Prostate gland (tissue), 2 donors: ENCODE results near the gene TCF15. TPM values are rescaled to one million over a fixed set of nuclear protein-coding genes. Genes with fewer than 3 reads are reported as not detected.

Experiments
- DNase-seq: peaks from one replicate; pipeline ENCODE4 v3.0.0-alpha.2; 2019; ENCODE audit warnings: low spot score
- H3K27ac ChIP-seq, 2 donors: fragments of 200-600 bp; sonication (generic); 2 replicates each; pipeline ENCODE4 v1.5.1; 2017 to 2019
- H3K27me3 ChIP-seq: fragments of 200-600 bp; sonication (generic); replicated peaks from 2 replicates; pipeline ENCODE4 v1.5.1; 2019; ENCODE audit not compliant: insufficient read depth
- H3K36me3 ChIP-seq, 2 donors: fragments of 200-600 bp; sonication (generic); 1 replicate in 1 of 2; 2 replicates in 1 of 2; pipeline versions ENCODE4 v1.5.1 to v1.8.1; 2017 to 2019
- H3K4me1 ChIP-seq: fragments of 200-600 bp; sonication (generic); replicated peaks from 2 replicates; pipeline ENCODE4 v1.5.1; 2019
- H3K4me3 ChIP-seq, 2 donors: fragments of 200-600 bp; sonication (generic); 2 replicates each; pipeline ENCODE4 v1.5.1; 2017 to 2019
- H3K9me3 ChIP-seq: fragments of 200-600 bp; sonication (generic); 2 replicates; pipeline ENCODE4 v1.5.1; 2017
- POLR2A ChIP-seq: fragments of 450-650 bp; IDR thresholded peaks from one replicate; pipeline ENCODE4 v1.6.1; 2016; ENCODE audit warnings: antibody characterized with exemption, mild to moderate bottlenecking
- POLR2AphosphoS5 ChIP-seq: sonication (generic); formaldehyde crosslinking; IDR thresholded peaks from one replicate; pipeline ENCODE4 v1.6.1; 2017; ENCODE audit warnings: antibody characterized with exemption
- WGBS: methylation state at CpG from one replicate; pipeline ENCODE4 v1.1.5; 2018; 5-methylcytosine and 5-hydroxymethylcytosine counted together
- intact Hi-C: fragments of 100-400 bp; cut with DNase I; formaldehyde crosslinking; loops from one replicate; pipeline ENCODE4 v1.14.2; 2022
- total RNA-seq, 2 donors: library from RNA; depleted of rRNA; stranded (reverse); fragments of >200 nt; gene quantifications; one replicate each; pipeline ENCODE4 v1.1.0, GENCODE V29; 2016
- TF ChIP-seq, protein P1 (sequence below), 4 experiments: fragments of 200-600 bp in 2 of 4; fragments of 450-650 bp in 2 of 4; sonication (generic) in 2 of 4; IDR thresholded peaks; 1 replicate in 3 of 4; 2 replicates in 1 of 4; pipeline ENCODE4 v1.5.1; 2016 to 2019; ENCODE audit warnings: antibody characterized with exemption in 4 of 4, mild to moderate bottlenecking in 2 of 4, moderate library complexity in 2 of 4

TCF15 gene
- total RNA-seq, 2 donors from 2014 or later: 0.55 to 0.68 TPM

DNA sequence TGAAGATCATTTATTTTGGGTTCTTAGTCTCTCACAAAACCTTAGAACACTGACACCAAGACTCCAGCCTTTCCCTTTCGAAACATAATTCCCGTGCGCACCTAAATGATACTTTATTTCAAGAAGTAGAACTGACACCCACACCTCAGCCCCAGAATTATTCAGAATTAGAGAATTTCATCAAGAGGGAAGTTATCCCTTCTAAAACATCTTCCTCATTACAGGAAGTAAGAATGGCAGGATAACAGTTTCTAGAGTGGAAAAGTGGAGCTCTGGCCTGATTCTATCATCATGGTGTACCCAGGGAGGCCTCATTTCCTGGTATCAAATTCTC is 44.3 kb upstream of the TCF15 start:
- Histone ChIP-seq H3K27ac (no peak overlapping the region), H3K4me3 (no peak overlapping the region), H3K4me1 (peaks cover 5% of the 10 kb centered on the region), H3K9me3 (no peaks in the 10 kb centered on the region), H3K36me3 (no peaks in the 10 kb centered on the region), H3K27me3 (no peaks in the 10 kb centered on the region)
- DNase-seq: no peak
- intact Hi-C loops: loop anchor here (5.0 to 10.0 kb wide), 3 partner anchors 73 to 190 kb away; partner anchors contain the start of gene CSNK2A1
- 96% methylated on average over 3 of the region's 3 CpGs for WGBS
- TF ChIP-seq, protein P1, sequence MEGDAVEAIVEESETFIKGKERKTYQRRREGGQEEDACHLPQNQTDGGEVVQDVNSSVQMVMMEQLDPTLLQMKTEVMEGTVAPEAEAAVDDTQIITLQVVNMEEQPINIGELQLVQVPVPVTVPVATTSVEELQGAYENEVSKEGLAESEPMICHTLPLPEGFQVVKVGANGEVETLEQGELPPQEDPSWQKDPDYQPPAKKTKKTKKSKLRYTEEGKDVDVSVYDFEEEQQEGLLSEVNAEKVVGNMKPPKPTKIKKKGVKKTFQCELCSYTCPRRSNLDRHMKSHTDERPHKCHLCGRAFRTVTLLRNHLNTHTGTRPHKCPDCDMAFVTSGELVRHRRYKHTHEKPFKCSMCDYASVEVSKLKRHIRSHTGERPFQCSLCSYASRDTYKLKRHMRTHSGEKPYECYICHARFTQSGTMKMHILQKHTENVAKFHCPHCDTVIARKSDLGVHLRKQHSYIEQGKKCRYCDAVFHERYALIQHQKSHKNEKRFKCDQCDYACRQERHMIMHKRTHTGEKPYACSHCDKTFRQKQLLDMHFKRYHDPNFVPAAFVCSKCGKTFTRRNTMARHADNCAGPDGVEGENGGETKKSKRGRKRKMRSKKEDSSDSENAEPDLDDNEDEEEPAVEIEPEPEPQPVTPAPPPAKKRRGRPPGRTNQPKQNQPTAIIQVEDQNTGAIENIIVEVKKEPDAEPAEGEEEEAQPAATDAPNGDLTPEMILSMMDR (IDR thresholded peaks at IDR 0.05): no peak
- no peak for TF ChIP-seq POLR2A
- no peak for TF ChIP-seq POLR2AphosphoS5

DNA sequence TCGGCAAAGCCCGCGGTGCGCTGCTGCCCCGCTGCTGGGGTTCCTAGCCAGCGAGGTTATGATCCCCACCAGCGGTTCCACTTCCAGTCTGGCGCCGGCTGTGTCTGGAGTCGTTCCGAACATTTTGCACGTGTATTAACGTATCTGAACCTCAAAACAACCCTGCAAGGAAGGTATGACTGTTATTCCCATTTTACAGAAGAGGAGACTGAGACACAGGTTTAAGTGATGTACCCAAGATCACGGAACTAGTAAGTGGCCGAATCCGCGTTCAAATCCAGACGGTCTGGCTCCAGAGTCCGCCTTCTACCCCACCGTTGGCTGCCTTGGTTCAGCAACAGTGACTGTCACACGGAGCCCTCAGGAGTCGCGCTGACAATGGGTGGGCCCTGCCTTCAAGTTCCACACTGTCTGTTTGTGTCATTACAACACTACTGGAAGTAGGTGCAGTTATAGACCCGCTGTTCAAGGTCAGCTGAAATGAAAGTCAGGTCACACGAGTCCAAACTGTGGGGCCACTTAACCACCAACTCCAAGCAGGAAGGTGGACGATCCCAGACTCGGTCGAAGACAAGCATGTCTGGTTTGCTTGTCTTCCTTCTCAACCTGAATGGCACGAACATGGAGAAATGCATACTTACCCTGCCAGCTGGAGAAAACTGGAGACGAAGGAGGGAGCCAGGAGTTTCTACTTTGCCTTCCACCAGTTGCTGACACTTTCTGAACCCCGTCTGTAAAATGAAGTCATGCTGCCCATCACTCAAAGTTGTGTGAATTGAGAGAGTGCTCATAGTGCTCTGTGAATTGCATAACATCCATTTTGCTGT is 43.7 kb upstream of the TCF15 start:
- H3K36me3 ChIP-seq: peaks cover 0 to 3% of the 10 kb centered on the region in 2 donors
- H3K27ac ChIP-seq: peak overlapping the region; percentile 76 to 80
- WGBS: 15% methylated on average over 31 of the region's 31 CpGs
- peaks cover 5% of the 10 kb centered on the region for H3K4me1 ChIP-seq
- H3K4me3 ChIP-seq: peak overlapping the region; percentile 56 to 74
- intact Hi-C loops: loop anchor here (5.0 to 10.0 kb wide), 3 partner anchors 73 to 191 kb away; partner anchors contain the start of gene CSNK2A1
- no peaks in the 10 kb centered on the region for H3K9me3 ChIP-seq
- TF ChIP-seq, protein P1 (IDR thresholded peaks at IDR 0.05): no peak
- no peak for TF ChIP-seq POLR2AphosphoS5
- TF ChIP-seq POLR2A: no peak
- no peaks in the 10 kb centered on the region for H3K27me3 ChIP-seq
- DNase-seq: no peak

DNA sequence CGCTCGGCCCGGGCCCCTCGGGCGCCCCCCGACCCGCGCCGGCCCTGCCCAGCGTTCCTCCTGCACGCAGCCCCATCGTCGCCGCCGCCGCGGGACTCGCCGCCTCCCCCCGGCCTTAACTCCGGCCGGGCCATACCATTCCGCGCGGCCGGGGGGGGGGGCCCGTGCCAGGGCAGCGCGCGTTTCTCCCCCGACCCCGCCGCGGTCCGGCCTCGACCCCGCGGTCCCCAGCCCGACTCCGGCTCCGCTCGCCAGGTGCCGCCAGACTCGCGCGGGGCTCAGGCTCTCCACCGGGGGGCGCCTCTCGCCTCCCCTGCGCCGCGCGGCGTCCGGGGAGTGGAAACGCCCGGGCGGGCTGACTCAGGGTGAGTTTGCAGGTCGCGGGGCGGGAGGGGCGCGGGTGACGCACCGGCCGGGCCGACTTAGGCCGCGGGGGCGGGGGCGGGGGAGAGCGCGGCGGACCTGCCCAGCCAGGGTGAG is 43.0 kb upstream of the TCF15 start, which contains the start of gene SRXN1:
TSS of gene SRXN1 (minus strand) at position 91 of the 480 bp plus-strand sequence. CDS start at position 76, 15 bp downstream.
- Histone ChIP-seq H3K9me3 (no peaks in the 10 kb centered on the region), H3K27ac (peak within 1 kb of the TSS; percentile 76 to 80), H3K36me3 (peaks cover 0 to 9% of the 10 kb centered on the region in 2 donors), H3K27me3 (no peaks in the 10 kb centered on the region), H3K4me1 (peaks cover 5% of the 10 kb centered on the region), H3K4me3 (peak within 1 kb of the TSS; percentile 56 to 74)
- TF ChIP-seq POLR2AphosphoS5 (peak; percentile 8), POLR2A (peak; percentile 11)
- TF ChIP-seq, protein P1 (IDR thresholded peaks at IDR 0.05): peak; percentile 26 to 82 (median 61)
- DNase-seq: peak; percentile 85
- intact Hi-C loops: loop anchor here (5.0 to 10.0 kb wide), 3 partner anchors 74 to 192 kb away; partner anchors contain the start of gene CSNK2A1
- WGBS: under 1% methylated on average over 37 of the region's 74 CpGs

DNA sequence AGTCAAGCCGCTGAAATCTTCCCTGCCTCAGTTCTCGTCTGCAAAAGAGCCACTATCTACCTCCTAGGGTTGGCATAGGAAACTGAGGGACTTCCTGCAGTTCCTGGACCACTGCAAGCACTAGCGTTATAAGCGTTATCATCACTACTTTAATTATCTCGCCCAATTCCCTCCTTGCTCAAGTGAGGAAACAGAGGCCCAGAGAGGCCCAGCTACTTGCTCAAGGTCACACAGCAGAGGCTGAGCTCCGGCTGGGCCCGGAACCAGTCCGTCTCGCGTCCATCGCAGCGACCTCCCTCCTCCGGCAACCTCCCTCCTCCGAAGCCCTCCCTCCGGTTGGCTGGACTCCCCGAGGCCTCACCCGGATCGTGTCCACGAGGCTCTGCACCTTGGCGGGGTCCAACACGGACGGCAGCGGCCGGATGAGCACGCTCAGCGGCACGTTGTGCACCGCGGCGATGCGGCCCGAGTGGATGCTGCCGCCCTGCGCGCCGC is 42.6 kb upstream of the TCF15 start:
- no peak for DNase-seq
- intact Hi-C loops: loop anchor here (5.0 to 10.0 kb wide), 3 partner anchors 75 to 192 kb away; partner anchors contain the start of gene CSNK2A1
- no peaks in the 10 kb centered on the region for H3K27me3 ChIP-seq
- H3K4me3 ChIP-seq: peak overlapping the region; percentile 56 to 74
- TF ChIP-seq, protein P1 (IDR thresholded peaks at IDR 0.05): no peak
- no peak for TF ChIP-seq POLR2AphosphoS5
- no peak for TF ChIP-seq POLR2A
- WGBS: 4% methylated on average over 23 of the region's 36 CpGs
- peak overlapping the region; percentile 76 to 80 for H3K27ac ChIP-seq
- H3K36me3 ChIP-seq: peaks cover 2 to 14% of the 10 kb centered on the region in 2 donors
- no peaks in the 10 kb centered on the region for H3K9me3 ChIP-seq
- H3K4me1 ChIP-seq: peaks cover 5% of the 10 kb centered on the region
